ENCODE results near the gene USP12.
"Not testable (repeated sequence)": the region's sequence is repeated elsewhere in the genome, so short reads cannot be mapped to it uniquely, and the experiment has no call there.

The USP12 gene

DNA sequence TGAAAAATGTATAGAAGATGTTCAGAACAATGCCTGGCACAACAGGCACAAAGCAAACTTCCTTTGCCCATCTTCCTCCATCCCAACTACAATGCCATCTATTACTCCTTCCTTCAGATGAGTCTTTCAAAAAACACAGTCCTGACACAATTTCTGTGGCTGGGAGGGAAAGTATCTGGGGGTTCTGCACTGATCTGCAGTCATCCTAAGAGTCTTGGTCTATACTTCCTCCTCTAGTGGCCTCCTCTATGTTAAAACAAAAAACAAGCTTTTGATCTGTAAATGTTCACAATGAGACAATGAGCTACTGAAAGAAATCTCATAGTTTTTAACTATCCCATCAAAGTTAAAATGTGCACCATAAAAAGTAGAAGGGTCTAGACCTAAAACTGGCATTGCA is 44.8 kb downstream of the USP12 start:
- no peaks in the 10 kb centered on the region for H3K4me1 ChIP-seq (ENCODE audit: insufficient read depth, low read length, severe bottlenecking)

GRCh38 chr13:27125357-27126282 is 46.0 kb downstream of the USP12 start:
- Histone ChIP-seq H3K4me2 (ENCODE audit: low read length) (no peak overlapping the region), H3F3A (ENCODE audit: insufficient read depth, low read length) (no peaks in the 10 kb centered on the region), H3K4me3 (ENCODE audit: low read depth, low read length, poor library complexity, severe bottlenecking) (no peak overlapping the region), H3K79me2 (ENCODE audit: insufficient read depth, low read length) (no peaks in the 10 kb centered on the region), H3K9ac (ENCODE audit: low read length) (no peak overlapping the region), H4K20me1 (ENCODE audit: insufficient read depth, low read length) (no peaks in the 10 kb centered on the region), H3K9me3 (ENCODE audit: low read length) (peaks cover 3% of the 10 kb centered on the region; the same call in 1 of the 2 replicates), H3K27ac (ENCODE audit: low read depth, low read length, poor library complexity, severe bottlenecking) (no peak overlapping the region), H3K9me2 (ENCODE audit: low read depth, low read length) (no peaks in the 10 kb centered on the region), H3K27me3 (ENCODE audit: insufficient read depth, low read length) (no peaks in the 10 kb centered on the region; the same call in 1 of the 2 replicates), H2AFZ (ENCODE audit: low read length) (no peak overlapping the region), H3K36me3 (ENCODE audit: insufficient read depth, low read length) (no peaks in the 10 kb centered on the region; the same call in 1 of the 2 replicates), H3K4me1 (ENCODE audit: insufficient read depth, low read length, severe bottlenecking) (no peaks in the 10 kb centered on the region)
- no peak for TF ChIP-seq EZH2 (IDR thresholded peaks at IDR 0.05; ENCODE audit: borderline replicate concordance, low read length)
- TF ChIP-seq, protein P1, sequence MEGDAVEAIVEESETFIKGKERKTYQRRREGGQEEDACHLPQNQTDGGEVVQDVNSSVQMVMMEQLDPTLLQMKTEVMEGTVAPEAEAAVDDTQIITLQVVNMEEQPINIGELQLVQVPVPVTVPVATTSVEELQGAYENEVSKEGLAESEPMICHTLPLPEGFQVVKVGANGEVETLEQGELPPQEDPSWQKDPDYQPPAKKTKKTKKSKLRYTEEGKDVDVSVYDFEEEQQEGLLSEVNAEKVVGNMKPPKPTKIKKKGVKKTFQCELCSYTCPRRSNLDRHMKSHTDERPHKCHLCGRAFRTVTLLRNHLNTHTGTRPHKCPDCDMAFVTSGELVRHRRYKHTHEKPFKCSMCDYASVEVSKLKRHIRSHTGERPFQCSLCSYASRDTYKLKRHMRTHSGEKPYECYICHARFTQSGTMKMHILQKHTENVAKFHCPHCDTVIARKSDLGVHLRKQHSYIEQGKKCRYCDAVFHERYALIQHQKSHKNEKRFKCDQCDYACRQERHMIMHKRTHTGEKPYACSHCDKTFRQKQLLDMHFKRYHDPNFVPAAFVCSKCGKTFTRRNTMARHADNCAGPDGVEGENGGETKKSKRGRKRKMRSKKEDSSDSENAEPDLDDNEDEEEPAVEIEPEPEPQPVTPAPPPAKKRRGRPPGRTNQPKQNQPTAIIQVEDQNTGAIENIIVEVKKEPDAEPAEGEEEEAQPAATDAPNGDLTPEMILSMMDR (IDR thresholded peaks at IDR 0.05; ENCODE audit: low read length) = no peak

More for the DNA sequence above, 44.8 kb downstream of the USP12 start:
- Histone ChIP-seq H3K9me2 (ENCODE audit: low read depth, low read length) (no peaks in the 10 kb centered on the region), H3F3A (ENCODE audit: insufficient read depth, low read length) (no peaks in the 10 kb centered on the region), H2AFZ (ENCODE audit: low read length) (no peak overlapping the region), H3K79me2 (ENCODE audit: insufficient read depth, low read length) (no peaks in the 10 kb centered on the region), H3K4me2 (ENCODE audit: low read length) (no peak overlapping the region), H3K36me3 (ENCODE audit: insufficient read depth, low read length) (no peaks in the 10 kb centered on the region; the same call in 1 of the 2 replicates), H3K9me3 (ENCODE audit: low read length) (peaks cover 6% of the 10 kb centered on the region), H3K4me3 (ENCODE audit: low read depth, low read length, poor library complexity, severe bottlenecking) (no peak overlapping the region), H3K27me3 (ENCODE audit: insufficient read depth, low read length) (no peaks in the 10 kb centered on the region), H3K27ac (ENCODE audit: low read depth, low read length, poor library complexity, severe bottlenecking) (no peak overlapping the region), H4K20me1 (ENCODE audit: insufficient read depth, low read length) (no peaks in the 10 kb centered on the region), H3K9ac (ENCODE audit: low read length) (no peak overlapping the region)
- TF ChIP-seq EZH2 (IDR thresholded peaks at IDR 0.05; ENCODE audit: borderline replicate concordance, low read length) = no peak

GRCh38 chr13:27124571-27124970 is 47.0 kb downstream of the USP12 start:
- no peaks in the 10 kb centered on the region; the same call in 1 of the 2 replicates for H3K27me3 ChIP-seq (ENCODE audit: insufficient read depth, low read length)
- H3K79me2 ChIP-seq (ENCODE audit: insufficient read depth, low read length) = no peaks in the 10 kb centered on the region
- no peak overlapping the region for H3K4me2 ChIP-seq (ENCODE audit: low read length)

DNA sequence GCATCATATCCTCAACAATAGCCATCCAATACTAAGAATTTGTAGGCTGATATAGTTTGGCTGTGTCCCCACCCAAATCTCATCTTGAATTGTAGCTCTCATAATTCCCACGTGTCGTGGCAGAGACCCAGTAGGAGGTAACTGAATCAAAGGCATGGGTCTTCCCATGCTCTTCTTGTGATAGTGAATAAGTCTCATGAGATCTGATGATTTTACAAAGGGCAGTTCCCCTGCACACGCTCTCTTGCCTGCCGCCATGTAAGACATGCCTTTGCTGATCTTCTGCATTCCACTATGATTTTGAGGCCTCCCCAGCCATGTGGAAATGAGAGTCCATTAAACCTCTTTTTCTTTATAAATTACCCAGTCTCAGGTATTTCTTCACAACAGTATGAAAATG is 48.2 kb downstream of the USP12 start:
- H4K20me1 ChIP-seq (ENCODE audit: insufficient read depth, low read length); H3K4me1 ChIP-seq (ENCODE audit: insufficient read depth, low read length, severe bottlenecking); H3K4me2 ChIP-seq (ENCODE audit: low read length); H2AFZ ChIP-seq (ENCODE audit: low read length); H3F3A ChIP-seq (ENCODE audit: insufficient read depth, low read length); H3K9ac ChIP-seq (ENCODE audit: low read length); H3K9me3 ChIP-seq (ENCODE audit: low read length); H3K27me3 ChIP-seq (ENCODE audit: insufficient read depth, low read length); H3K36me3 ChIP-seq (ENCODE audit: insufficient read depth, low read length); H3K9me2 ChIP-seq (ENCODE audit: low read depth, low read length); H3K79me2 ChIP-seq (ENCODE audit: insufficient read depth, low read length); H3K27ac ChIP-seq (ENCODE audit: low read depth, low read length, poor library complexity, severe bottlenecking); H3K4me3 ChIP-seq (ENCODE audit: low read depth, low read length, poor library complexity, severe bottlenecking): not testable (repeated sequence)

More at GRCh38 chr13:27124571-27124970, 47.0 kb downstream of the USP12 start:
- Histone ChIP-seq H2AFZ (ENCODE audit: low read length) (no peak overlapping the region), H3K4me1 (ENCODE audit: insufficient read depth, low read length, severe bottlenecking) (no peaks in the 10 kb centered on the region), H3K9ac (ENCODE audit: low read length) (no peak overlapping the region), H3F3A (ENCODE audit: insufficient read depth, low read length) (no peaks in the 10 kb centered on the region), H3K9me2 (ENCODE audit: low read depth, low read length) (no peaks in the 10 kb centered on the region), H3K36me3 (ENCODE audit: insufficient read depth, low read length) (no peaks in the 10 kb centered on the region; the same call in 1 of the 2 replicates), H4K20me1 (ENCODE audit: insufficient read depth, low read length) (no peaks in the 10 kb centered on the region), H3K4me3 (ENCODE audit: low read depth, low read length, poor library complexity, severe bottlenecking) (no peak overlapping the region), H3K9me3 (ENCODE audit: low read length) (peaks cover 3% of the 10 kb centered on the region; the same call in 1 of the 2 replicates), H3K27ac (ENCODE audit: low read depth, low read length, poor library complexity, severe bottlenecking) (no peak overlapping the region)
- TF ChIP-seq EZH2 (IDR thresholded peaks at IDR 0.05; ENCODE audit: borderline replicate concordance, low read length) = no peak
- TF ChIP-seq, protein P1 (IDR thresholded peaks at IDR 0.05; ENCODE audit: low read length) = no peak
